Thyroid gland (tissue), 4 donors: Measurements from ENCODE around the gene JUNB. TPM values are rescaled to one million over a fixed set of nuclear protein-coding genes. Genes with fewer than 3 reads are reported as not detected.

Experiments used
- DNase-seq, 2 donors: peaks; one replicate each; pipeline ENCODE4 v3.0.0-alpha.2; 2019
- H3K27ac ChIP-seq, 3 donors: fragments of 200-600 bp; sonication (generic); 1 replicate in 2 of 3; 2 replicates in 1 of 3; pipeline ENCODE4 v1.5.1; 2016 to 2019; ENCODE audit warnings: mild to moderate bottlenecking in 1 of 3, moderate library complexity in 1 of 3
- H3K27me3 ChIP-seq: fragments of 200-600 bp; sonication (generic); one replicate; pipeline ENCODE4 v1.5.1; 2019
- H3K36me3 ChIP-seq, 2 donors: fragments of 200-600 bp; sonication (generic); one replicate each; pipeline ENCODE4 v1.5.1; 2016 to 2019
- H3K4me1 ChIP-seq, 2 donors: fragments of 200-600 bp; sonication (generic); one replicate each; pipeline ENCODE4 v1.5.1; 2017 to 2019
- H3K4me3 ChIP-seq, 3 donors: fragments of 200-600 bp; sonication (generic); replicated peaks in 1 of 3; 1 replicate in 2 of 3; 2 replicates in 1 of 3; pipeline ENCODE4 v1.5.1; 2016; ENCODE audit warnings: mild to moderate bottlenecking in 1 of 3
- H3K9me3 ChIP-seq: fragments of 200-600 bp; sonication (generic); one replicate; pipeline ENCODE4 v1.5.1; 2017
- POLR2A ChIP-seq, 2 donors: fragments of 450-650 bp; IDR thresholded peaks; one replicate each; pipeline ENCODE4 v1.6.1; 2017; ENCODE audit warnings: antibody characterized with exemption in 2 of 2, mild to moderate bottlenecking in 2 of 2, moderate library complexity in 1 of 2
- WGBS, 2 donors: methylation state at CpG; one replicate each; pipeline ENCODE4 v1.1.5; 2017; 5-methylcytosine and 5-hydroxymethylcytosine counted together
- intact Hi-C: fragments of 100-400 bp; cut with DNase I; formaldehyde crosslinking; loops from one replicate; pipeline ENCODE4 v1.15.1; 2023
- total RNA-seq, 4 donors: library from RNA; depleted of rRNA; stranded (reverse); fragments of >200 nt; gene quantifications; one replicate each; pipeline ENCODE4 v1.2.3, GENCODE V29; 2016
- TF ChIP-seq, protein P1 (sequence below), 6 experiments: fragments of 200-600 bp in 3 of 6; fragments of 450-650 bp in 3 of 6; sonication (generic) in 3 of 6; IDR thresholded peaks; one replicate each; pipeline ENCODE4 v1.5.1; 2016 to 2019; ENCODE audit warnings: antibody characterized with exemption in 6 of 6, mild to moderate bottlenecking in 2 of 6, inconsistent platforms in 1 of 6, moderate library complexity in 1 of 6

The JUNB gene
- total RNA-seq, 4 donors from 2014 or later: 111 to 393 (median 220) TPM

DNA sequence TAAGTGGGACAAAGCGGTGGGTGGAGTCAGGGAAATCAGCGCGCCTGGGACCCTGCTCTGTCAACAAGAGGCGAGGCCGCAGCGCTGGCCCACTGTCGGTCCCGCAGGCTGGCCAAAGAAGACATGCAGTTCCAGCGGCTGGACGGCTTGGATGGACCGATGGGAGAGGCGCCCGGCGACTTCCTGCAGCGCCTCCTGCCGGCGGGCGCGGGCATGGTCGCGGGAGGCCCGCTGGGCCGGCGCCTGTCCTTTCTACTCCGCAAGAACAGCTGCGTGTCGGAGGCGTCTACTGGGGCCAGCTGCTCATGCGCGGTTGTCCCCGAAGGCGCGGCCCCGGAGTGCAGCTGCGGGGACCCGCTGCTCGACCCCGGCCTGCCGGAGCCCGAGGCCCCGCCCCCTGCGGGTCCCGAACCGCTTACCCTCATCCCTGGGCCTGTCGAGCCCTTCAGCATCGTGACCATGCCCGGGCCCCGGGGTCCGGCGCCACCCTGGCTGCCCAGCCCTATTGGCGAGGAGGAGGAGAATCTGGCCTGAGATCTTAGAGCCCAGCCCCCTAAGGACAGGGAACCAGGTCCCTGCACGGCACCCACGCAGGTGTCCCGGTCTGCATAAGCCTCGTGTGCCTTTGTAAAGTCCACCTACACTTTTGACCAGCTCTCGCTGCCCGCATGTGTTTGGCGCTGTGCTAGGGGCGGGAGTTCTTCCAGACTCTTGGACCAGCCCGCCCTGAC lies 33.6 kb upstream of the JUNB start:
- 11 to 14% methylated on average over 10 to 34 of the region's 60 CpGs for WGBS, 2 donors
- peaks cover 9% of the 10 kb centered on the region in 2 donors for H3K4me1 ChIP-seq
- peak; percentile 67 to 68 for DNase-seq
- peaks cover 1 to 6% of the 10 kb centered on the region in 2 donors for H3K36me3 ChIP-seq
- no peaks in the 10 kb centered on the region for H3K9me3 ChIP-seq
- peak overlapping the region in 1 of 3 donors; percentile 24 for H3K4me3 ChIP-seq
- no peaks in the 10 kb centered on the region for H3K27me3 ChIP-seq
- intact Hi-C loops: no loop called here
- TF ChIP-seq, protein P1, sequence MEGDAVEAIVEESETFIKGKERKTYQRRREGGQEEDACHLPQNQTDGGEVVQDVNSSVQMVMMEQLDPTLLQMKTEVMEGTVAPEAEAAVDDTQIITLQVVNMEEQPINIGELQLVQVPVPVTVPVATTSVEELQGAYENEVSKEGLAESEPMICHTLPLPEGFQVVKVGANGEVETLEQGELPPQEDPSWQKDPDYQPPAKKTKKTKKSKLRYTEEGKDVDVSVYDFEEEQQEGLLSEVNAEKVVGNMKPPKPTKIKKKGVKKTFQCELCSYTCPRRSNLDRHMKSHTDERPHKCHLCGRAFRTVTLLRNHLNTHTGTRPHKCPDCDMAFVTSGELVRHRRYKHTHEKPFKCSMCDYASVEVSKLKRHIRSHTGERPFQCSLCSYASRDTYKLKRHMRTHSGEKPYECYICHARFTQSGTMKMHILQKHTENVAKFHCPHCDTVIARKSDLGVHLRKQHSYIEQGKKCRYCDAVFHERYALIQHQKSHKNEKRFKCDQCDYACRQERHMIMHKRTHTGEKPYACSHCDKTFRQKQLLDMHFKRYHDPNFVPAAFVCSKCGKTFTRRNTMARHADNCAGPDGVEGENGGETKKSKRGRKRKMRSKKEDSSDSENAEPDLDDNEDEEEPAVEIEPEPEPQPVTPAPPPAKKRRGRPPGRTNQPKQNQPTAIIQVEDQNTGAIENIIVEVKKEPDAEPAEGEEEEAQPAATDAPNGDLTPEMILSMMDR (IDR thresholded peaks at IDR 0.05): peak; percentile 55 to 96 (median 79)
- TF ChIP-seq POLR2A (IDR thresholded peaks at IDR 0.05): peak in 1 of 2 donors; percentile 8
- H3K27ac ChIP-seq: peak overlapping the region in 1 of 3 donors; percentile 41

- intact Hi-C loops: loop anchor here (5.0 kb wide), 1 partner anchor 38 kb away; no protein-coding TSS in a partner anchor
- no peak for TF ChIP-seq POLR2A (IDR thresholded peaks at IDR 0.05)
- TF ChIP-seq, protein P1 (IDR thresholded peaks at IDR 0.05): no peak
- H3K27me3 ChIP-seq: no peaks in the 10 kb centered on the region
- 91 to 94% methylated on average over 6 of the region's 6 CpGs for WGBS, 2 donors
- H3K4me1 ChIP-seq: peaks cover 9% of the 10 kb centered on the region in 2 donors
- H3K27ac ChIP-seq: no peak overlapping the region
- DNase-seq: no peak
- no peaks in the 10 kb centered on the region for H3K9me3 ChIP-seq
- H3K36me3 ChIP-seq: peaks cover 14 to 18% of the 10 kb centered on the region in 2 donors
- H3K4me3 ChIP-seq: no peak overlapping the region
Measured at GRCh38 chr19:12759686-12760085, 31.6 kb upstream of the JUNB start.

- TF ChIP-seq POLR2A (IDR thresholded peaks at IDR 0.05): no peak
- TF ChIP-seq, protein P1 (IDR thresholded peaks at IDR 0.05): no peak
- WGBS, 2 donors: 89 to 90% methylated on average over 2 to 11 of the region's 11 CpGs
- DNase-seq: no peak
Measured at GRCh38 chr19:12763100-12763499, 28.2 kb upstream of the JUNB start.

GRCh38 chr19:12764698-12765097 lies 26.6 kb upstream of the JUNB start:
- H3K36me3 ChIP-seq: peaks cover 25 to 31% of the 10 kb centered on the region in 2 donors
- H3K27ac ChIP-seq: no peak overlapping the region
- WGBS, 2 donors: 95 to 98% methylated on average over 15 to 16 of the region's 16 CpGs
- no peak for TF ChIP-seq POLR2A (IDR thresholded peaks at IDR 0.05)
- TF ChIP-seq, protein P1 (IDR thresholded peaks at IDR 0.05): no peak
- no peaks in the 10 kb centered on the region for H3K9me3 ChIP-seq
- no peak overlapping the region for H3K4me3 ChIP-seq
- H3K27me3 ChIP-seq: no peaks in the 10 kb centered on the region
- no peak for DNase-seq
- no peaks in the 10 kb centered on the region for H3K4me1 ChIP-seq
- intact Hi-C loops: loop anchor here (5.0 kb wide), 2 partner anchors 33 to 83 kb away; no protein-coding TSS in a partner anchor

More at GRCh38 chr19:12763100-12763499, 28.2 kb upstream of the JUNB start:
- intact Hi-C loops: loop anchor here (5.0 kb wide), 1 partner anchor 34 kb away; no protein-coding TSS in a partner anchor
- Histone ChIP-seq H3K4me1 (peaks cover 0 to under 1% of the 10 kb centered on the region in 2 donors), H3K4me3 (no peak overlapping the region), H3K27ac (no peak overlapping the region), H3K36me3 (peaks cover 19 to 31% of the 10 kb centered on the region in 2 donors), H3K9me3 (no peaks in the 10 kb centered on the region), H3K27me3 (no peaks in the 10 kb centered on the region)

GRCh38 chr19:12766051-12766521 lies 25.2 kb upstream of the JUNB start:
- DNase-seq: peak; percentile 57 to 62
- intact Hi-C loops: loop anchor here (5.0 kb wide), 1 partner anchor 81 kb away; no protein-coding TSS in a partner anchor
- TF ChIP-seq, protein P1 (IDR thresholded peaks at IDR 0.05): peak in 4 of 6 experiments; percentile 35 to 62 (median 54)
- no peak for TF ChIP-seq POLR2A (IDR thresholded peaks at IDR 0.05)
- Histone ChIP-seq H3K27me3 (no peaks in the 10 kb centered on the region), H3K4me1 (no peaks in the 10 kb centered on the region), H3K9me3 (no peaks in the 10 kb centered on the region), H3K4me3 (no peak overlapping the region), H3K36me3 (peaks cover 34 to 38% of the 10 kb centered on the region in 2 donors), H3K27ac (peak overlapping the region in 1 of 3 donors; percentile 43)
- 46 to 59% methylated on average over 10 to 25 of the region's 30 CpGs for WGBS, 2 donors
